Activated CD8-positive, alpha-beta memory T cell treated with anti-CD3 and anti-CD28 coated beads for 48 hours (primary cell): Measurements from ENCODE around the gene SKP2.
"Not testable (repeated sequence)": the region's sequence is repeated elsewhere in the genome, so short reads cannot be mapped to it uniquely, and the experiment has no call there.

Experiments used
- DNase-seq, 3 experiments: peaks; one replicate each; pipeline ENCODE4 v3.0.0-alpha.2; 2020; ENCODE audit warnings: low read depth in 2 of 3, low spot score in 2 of 3

The SKP2 gene

GRCh38 chr5:36151434-36152323 is at the start of gene SKP2, which contains the start of gene LMBRD2:
SKP2 (plus strand) TSS chr5:36152111; CDS start chr5:36152263, 152 bp downstream.
LMBRD2 (minus strand) TSS chr5:36151887; CDS start chr5:36143349, 8,538 bp downstream.
- DNase-seq: peak; percentile 77 to 87 (median 86)

GRCh38 chr5:36105819-36106218 is 46.1 kb upstream of the SKP2 start:
- no peak for DNase-seq

GRCh38 chr5:36108758-36109460 is 43.0 kb upstream of the SKP2 start:
- no peak for DNase-seq

- no peak for DNase-seq
Measured at GRCh38 chr5:36111238-36111637, 40.7 kb upstream of the SKP2 start.

GRCh38 chr5:36125868-36126267 is 26.0 kb upstream of the SKP2 start:
- DNase-seq: no peak

- no peak for DNase-seq
Measured at GRCh38 chr5:36128795-36129194, 23.1 kb upstream of the SKP2 start.

- DNase-seq: not testable (repeated sequence)
Measured at GRCh38 chr5:36129666-36130065, 22.2 kb upstream of the SKP2 start.

- not testable (repeated sequence) for DNase-seq
Measured at GRCh38 chr5:36133009-36133408, 18.9 kb upstream of the SKP2 start.

GRCh38 chr5:36135988-36136387 is 15.9 kb upstream of the SKP2 start:
- no peak for DNase-seq

GRCh38 chr5:36136581-36136980 is 15.3 kb upstream of the SKP2 start:
- no peak for DNase-seq

GRCh38 chr5:36138900-36139683 is 12.8 kb upstream of the SKP2 start:
- no peak for DNase-seq

GRCh38 chr5:36145311-36145710 is 6.6 kb upstream of the SKP2 start:
- DNase-seq: no peak

- DNase-seq: no peak
Measured at GRCh38 chr5:36146390-36146789, 5.5 kb upstream of the SKP2 start.

- DNase-seq: no peak
Measured at GRCh38 chr5:36147681-36148080, 4.2 kb upstream of the SKP2 start.

- peak in 1 of 3 experiments; percentile 21 for DNase-seq
Measured at GRCh38 chr5:36150676-36151433, 1.1 kb upstream of the SKP2 start.

GRCh38 chr5:36152324-36153297 is 700 bp downstream of the SKP2 start:
- DNase-seq: no peak

- no peak for DNase-seq
Measured at GRCh38 chr5:36153298-36153677, 1.4 kb downstream of the SKP2 start.

GRCh38 chr5:36153726-36154125 is 1.8 kb downstream of the SKP2 start:
- DNase-seq: no peak

- DNase-seq: no peak
Measured at GRCh38 chr5:36155291-36155690, 3.4 kb downstream of the SKP2 start.
